Transverse colon (tissue), 4 donors: ENCODE measurements around the gene C1orf50. TPM values are rescaled to one million over a fixed set of nuclear protein-coding genes. Genes with fewer than 3 reads are reported as not detected.
A peak's percentile ranks its signal among the peaks of the same experiment; 100 is the strongest.

ENCODE experiments used
- DNase-seq: peaks from one replicate; pipeline ENCODE4 v3.0.0-alpha.2; 2019
- H3K27ac ChIP-seq, 4 donors: fragments of 200-600 bp; sonication (generic); 2 replicates each; pipeline ENCODE4 v1.5.1; 2016 to 2018; ENCODE audit warnings: inconsistent platforms in 4 of 4
- H3K27me3 ChIP-seq: fragments of 200-600 bp; sonication (generic); 2 replicates; pipeline ENCODE4 v1.5.1; 2017; ENCODE audit warnings: inconsistent platforms
- H3K36me3 ChIP-seq, 4 donors: fragments of 200-600 bp; sonication (generic); 2 replicates each; pipeline ENCODE4 v1.5.1; 2017 to 2019; ENCODE audit warnings: inconsistent platforms in 4 of 4
- H3K4me1 ChIP-seq, 4 donors: fragments of 200-600 bp; sonication (generic); 2 replicates each; pipeline ENCODE4 v1.5.1; 2017 to 2020; ENCODE audit warnings: inconsistent platforms in 4 of 4
- H3K4me3 ChIP-seq, 4 donors: fragments of 200-600 bp; sonication (generic); 1 replicate in 1 of 4; 2 replicates in 3 of 4; pipeline versions ENCODE4 v1.5.1 to v1.6.1; 2017 to 2019; ENCODE audit warnings: inconsistent platforms in 4 of 4
- H3K9me3 ChIP-seq, 2 donors: fragments of 200-600 bp; sonication (generic); 2 replicates each; pipeline ENCODE4 v1.5.1; 2017 to 2019; ENCODE audit warnings: inconsistent platforms in 2 of 2
- EP300 ChIP-seq: sonication (generic); formaldehyde crosslinking; IDR thresholded peaks from one replicate; pipeline ENCODE4 v1.6.1; 2017; ENCODE audit warnings: antibody characterized with exemption, low read depth
- POLR2A ChIP-seq: fragments of 450-650 bp; IDR thresholded peaks from one replicate; pipeline ENCODE4 v1.6.1; 2016; ENCODE audit warnings: antibody characterized with exemption, mild to moderate bottlenecking, moderate library complexity
- POLR2AphosphoS5 ChIP-seq, 3 donors: sonication (generic); formaldehyde crosslinking; IDR thresholded peaks; one replicate each; pipeline ENCODE4 v1.6.1; 2016; ENCODE audit warnings: antibody characterized with exemption in 3 of 3
- WGBS, 2 donors: methylation state at CpG; one replicate each; pipeline ENCODE4 v1.1.5; 2018; ENCODE audit warnings: low coverage in 1 of 2; 5-methylcytosine and 5-hydroxymethylcytosine counted together
- in situ Hi-C, 4 donors: fragments of 200-750 bp; cut with MboI; loops; one replicate each; pipeline versions ENCODE4 v1.15.0 to v1.15.1; 2017; ENCODE audit warnings: low sequenced_read_pairs in 3 of 4, low pct_ligation_motif_present in 1 of 4, low pct_unique_long_range_greater_than_20kb in 1 of 4
- intact Hi-C: fragments of 100-400 bp; cut with DNase I; formaldehyde crosslinking; loops from one replicate; pipeline ENCODE4 v1.15.1; 2023; ENCODE audit warnings: low total_unique reads
- total RNA-seq, 4 donors: library from RNA; depleted of rRNA; stranded (reverse); fragments of >200 nt; gene quantifications; one replicate each; pipeline ENCODE4 v1.1.0, GENCODE V29; 2016
- TF ChIP-seq, protein P1 (sequence below), 5 experiments: fragments of 200-600 bp in 3 of 5; fragments of 450-650 bp in 2 of 5; sonication (generic) in 3 of 5; IDR thresholded peaks; 1 replicate in 2 of 5; 2 replicates in 3 of 5; pipeline ENCODE4 v1.5.1; 2016 to 2017; ENCODE audit warnings: antibody characterized with exemption in 5 of 5, inconsistent platforms in 3 of 5, mild to moderate bottlenecking in 2 of 5, moderate library complexity in 1 of 5

Gene C1orf50
- total RNA-seq, 4 donors from 2014 or later: 4.0 to 81.2 (median 8.1) TPM

GRCh38 chr1:42815941-42816584, 49.0 kb downstream of the C1orf50 start:
- Histone ChIP-seq H3K27ac (peak overlapping the region; percentile 97 to 99 (median 98)), H3K36me3 (no peaks in the 10 kb centered on the region), H3K27me3 (no peaks in the 10 kb centered on the region), H3K9me3 (no peaks in the 10 kb centered on the region), H3K4me1 (peaks cover 4 to 27% (median 15%) of the 10 kb centered on the region in 4 donors), H3K4me3 (peak overlapping the region; percentile 64 to 92 (median 80))
- WGBS, 2 donors: 35 to 42% methylated on average over 5 to 7 of the region's 7 CpGs
- intact Hi-C loops: no loop called here
- TF ChIP-seq POLR2AphosphoS5 (IDR thresholded peaks at IDR 0.05) (no peak), EP300 (no peak)
- TF ChIP-seq, protein P1, sequence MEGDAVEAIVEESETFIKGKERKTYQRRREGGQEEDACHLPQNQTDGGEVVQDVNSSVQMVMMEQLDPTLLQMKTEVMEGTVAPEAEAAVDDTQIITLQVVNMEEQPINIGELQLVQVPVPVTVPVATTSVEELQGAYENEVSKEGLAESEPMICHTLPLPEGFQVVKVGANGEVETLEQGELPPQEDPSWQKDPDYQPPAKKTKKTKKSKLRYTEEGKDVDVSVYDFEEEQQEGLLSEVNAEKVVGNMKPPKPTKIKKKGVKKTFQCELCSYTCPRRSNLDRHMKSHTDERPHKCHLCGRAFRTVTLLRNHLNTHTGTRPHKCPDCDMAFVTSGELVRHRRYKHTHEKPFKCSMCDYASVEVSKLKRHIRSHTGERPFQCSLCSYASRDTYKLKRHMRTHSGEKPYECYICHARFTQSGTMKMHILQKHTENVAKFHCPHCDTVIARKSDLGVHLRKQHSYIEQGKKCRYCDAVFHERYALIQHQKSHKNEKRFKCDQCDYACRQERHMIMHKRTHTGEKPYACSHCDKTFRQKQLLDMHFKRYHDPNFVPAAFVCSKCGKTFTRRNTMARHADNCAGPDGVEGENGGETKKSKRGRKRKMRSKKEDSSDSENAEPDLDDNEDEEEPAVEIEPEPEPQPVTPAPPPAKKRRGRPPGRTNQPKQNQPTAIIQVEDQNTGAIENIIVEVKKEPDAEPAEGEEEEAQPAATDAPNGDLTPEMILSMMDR (IDR thresholded peaks at IDR 0.05): no peak
- DNase-seq: no peak
- in situ Hi-C loops: no loop called here

DNA sequence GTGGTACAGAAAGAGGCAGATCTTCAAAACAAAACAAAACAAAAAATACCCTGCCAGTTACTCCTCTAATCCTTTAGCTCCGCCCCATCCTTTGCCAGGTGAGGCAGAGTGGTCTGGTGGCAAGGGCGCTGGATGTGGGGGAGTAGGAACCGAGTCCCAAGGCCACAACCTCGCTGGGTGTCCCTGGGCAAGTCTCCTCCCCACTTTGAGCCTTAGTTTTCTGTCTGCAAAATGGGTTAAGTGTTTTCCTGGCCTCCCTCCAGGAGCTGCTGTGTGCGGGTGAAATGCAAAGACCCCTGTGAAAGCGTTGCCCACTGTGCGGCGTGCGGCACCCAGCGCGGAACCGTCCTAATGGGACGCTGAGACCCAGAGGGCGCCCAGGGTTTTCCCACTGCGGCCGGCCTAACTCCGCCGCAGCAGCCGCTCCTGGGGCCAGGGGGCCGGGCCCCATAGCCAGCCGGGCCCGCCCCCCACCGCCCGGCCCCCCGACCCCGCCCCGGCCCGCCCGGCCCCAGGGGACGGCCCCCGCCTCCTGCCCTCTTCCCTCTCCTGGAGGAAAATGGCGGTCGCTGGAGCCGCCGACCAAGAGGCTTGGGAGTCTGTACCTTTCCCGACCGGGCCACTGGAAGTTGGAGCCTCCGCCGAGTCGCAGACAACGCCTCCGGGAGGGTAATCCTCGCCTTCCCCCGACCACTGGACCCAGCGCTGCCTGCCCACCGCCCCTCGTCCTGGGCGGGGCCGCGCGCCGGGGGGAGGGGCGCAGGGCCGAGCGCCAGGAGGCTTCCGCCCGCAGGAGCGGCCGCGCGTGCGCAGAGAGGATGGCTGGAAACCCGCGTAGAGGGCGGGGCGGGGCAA, 49.8 kb downstream of the C1orf50 start, which contains the start of the genes ERMAP and SVBP:
Gene ERMAP, plus strand, starts transcription at position 538 of the 855 bp plus-strand sequence. CDS start 13,327 bp downstream, outside the sequence.
Gene SVBP, minus strand, starts transcription at position 813 of the 855 bp plus-strand sequence. CDS start 853 bp downstream, outside the sequence.
- in situ Hi-C loops (no loop called here), intact Hi-C loops (no loop called here)
- 2% methylated on average over 37 of the region's 66 CpGs; no CpG with 5 or more reads in 1 of the 2 donors for WGBS, 2 donors

GRCh38 chr1:42817440-42817767, 50.4 kb downstream of the C1orf50 start:
- DNase-seq: no peak
- H3K4me3 ChIP-seq: peak overlapping the region in 3 of 4 donors; percentile 77 to 92 (median 82)
- 0 to 1% methylated on average over 1 to 7 of the region's 13 CpGs for WGBS, 2 donors
- no peaks in the 10 kb centered on the region for H3K27me3 ChIP-seq
- in situ Hi-C loops (no loop called here), intact Hi-C loops (no loop called here)
- no peaks in the 10 kb centered on the region for H3K36me3 ChIP-seq
- TF ChIP-seq, protein P1 (IDR thresholded peaks at IDR 0.05): no peak
- TF ChIP-seq EP300 (no peak), POLR2A (no peak), POLR2AphosphoS5 (IDR thresholded peaks at IDR 0.05) (no peak)
- peak overlapping the region; percentile 97 to 99 (median 98) for H3K27ac ChIP-seq
- H3K4me1 ChIP-seq: peaks cover 4 to 27% (median 15%) of the 10 kb centered on the region in 4 donors
- H3K9me3 ChIP-seq: no peaks in the 10 kb centered on the region

More for the DNA sequence above, 49.8 kb downstream of the C1orf50 start, which contains the start of the genes ERMAP and SVBP:
- H3K4me1 ChIP-seq: peaks cover 4 to 27% (median 15%) of the 10 kb centered on the region in 4 donors
- peak; percentile 96 for DNase-seq
- no peaks in the 10 kb centered on the region for H3K36me3 ChIP-seq
- H3K9me3 ChIP-seq: no peaks in the 10 kb centered on the region
- peak within 1 kb of the TSS; percentile 97 to 99 (median 98) for H3K27ac ChIP-seq
- H3K4me3 ChIP-seq: peak within 1 kb of the TSS; percentile 77 to 92 (median 81)
- TF ChIP-seq, protein P1 (IDR thresholded peaks at IDR 0.05): no peak
- TF ChIP-seq POLR2A (peak; percentile 48), EP300 (no peak), POLR2AphosphoS5 (IDR thresholded peaks at IDR 0.05) (peak; percentile 5 to 69 (median 62))
- H3K27me3 ChIP-seq: no peaks in the 10 kb centered on the region

DNA sequence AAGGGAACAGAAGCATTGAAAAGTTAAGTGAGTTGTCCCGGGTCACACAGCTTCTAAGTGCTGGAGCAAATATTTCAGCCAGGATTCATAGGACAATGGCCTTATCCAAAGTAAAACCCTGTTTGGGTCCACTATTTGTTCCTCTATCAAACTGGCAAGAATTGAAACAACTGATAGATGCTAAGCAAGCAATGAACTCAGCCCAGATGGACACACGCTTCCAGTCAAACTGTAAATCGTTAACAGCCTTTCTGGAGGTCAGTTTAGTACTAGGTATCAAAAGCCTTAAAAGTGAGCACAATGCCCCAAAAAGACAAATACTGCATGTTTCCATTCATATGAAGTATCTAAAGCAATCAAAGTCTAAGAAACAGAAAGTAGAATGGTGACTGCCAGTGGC, 50.9 kb downstream of the C1orf50 start:
- Histone ChIP-seq H3K27ac (no peak overlapping the region), H3K9me3 (no peaks in the 10 kb centered on the region), H3K4me3 (peak overlapping the region in 1 of 4 donors; percentile 92), H3K36me3 (no peaks in the 10 kb centered on the region), H3K4me1 (peaks cover 4 to 31% (median 15%) of the 10 kb centered on the region in 4 donors), H3K27me3 (no peaks in the 10 kb centered on the region)
- TF ChIP-seq POLR2AphosphoS5 (IDR thresholded peaks at IDR 0.05) (no peak), POLR2A (no peak), EP300 (no peak)
- no peak for DNase-seq
- intact Hi-C loops: no loop called here
- WGBS, 2 donors: 86 to 97% methylated on average over 1 to 3 of the region's 3 CpGs
- in situ Hi-C loops: no loop called here
